Heart left ventricle (tissue), 13 donors: ENCODE measurements around the gene ENTPD7.

Source experiments
- CTCF ChIP-seq, 12 donors: fragments of 200-600 bp; sonication (generic) in 4 of 12; IDR thresholded peaks; one replicate each; pipeline versions ENCODE4 v1.5.0 to v1.8.0; 2018 to 2022; ENCODE audit warnings: antibody characterized with exemption in 12 of 12, mild to moderate bottlenecking in 5 of 12
- POLR2A ChIP-seq, 2 donors: fragments of 450-650 bp; IDR thresholded peaks; one replicate each; pipeline ENCODE4 v1.6.1; 2017; ENCODE audit warnings: antibody characterized with exemption in 2 of 2, mild to moderate bottlenecking in 2 of 2, moderate library complexity in 2 of 2
- donor health status: ischemic (EF 13 %, LVEDD 7.1; RV severe dilation, severe dysfunction).
- donor health status: DM: no; HTN: yes; CAD: no.
- donor health status: DM: no; HTN: no; CAD: no.
- donor health status: ischemic (EF 25% LVEDD 6.9; RV normal size, moderate dysfunction).
- donor health status: ischemic (EF 25% LVEDD 5.7; RV mildly dilated, moderate dysfunction).
- donor health status: ischemic (EF 35%, LVEDD 5.7; RV mildly dilated, moderate dysfunction).
- donor health status: nonischemic (EF 11% LVEDD 7.7; RV severe dilation, severe dysfunction).
- donor health status: DM: yes; HTN: yes; CAD: no.
- donor health status: PGD.
- donor health status: ischemic (EF 29% LVEDD 5.4; RV normal size, mild dysfunction).
- donor health status: nonischemic (EF 23%, LVEDD 6.1; RV moderate dilation, normal function).

- peak in 1 of 12 donors; percentile 3 for TF ChIP-seq CTCF (IDR thresholded peaks at IDR 0.05)
- no peak for TF ChIP-seq POLR2A (IDR thresholded peaks at IDR 0.05)
Observed at GRCh38 chr10:99740260-99740659, 81.0 kb downstream of the ENTPD7 start.
